Body of pancreas (tissue), 4 donors: ENCODE results near the gene CD46. TPM values are rescaled to one million over a fixed set of nuclear protein-coding genes. Genes with fewer than 3 reads are reported as not detected.
A peak's percentile ranks its signal among the peaks of the same experiment; 100 is the strongest.

Source experiments
- ATAC-seq: fragments of 150-250 bp; one replicate; pipeline ENCODE4 v1.9.1; 2016
- DNase-seq, 4 donors: peaks; one replicate each; pipeline ENCODE4 v3.0.0-alpha.2; 2019
- H3K27ac ChIP-seq, 4 donors: fragments of 200-600 bp; sonication (generic); 1 replicate in 3 of 4; 2 replicates in 1 of 4; pipeline versions ENCODE4 v1.5.1 to v1.6.1; 2016 to 2019; ENCODE audit warnings: mild to moderate bottlenecking in 1 of 4, mixed read lengths in 1 of 4, moderate library complexity in 1 of 4
- H3K27me3 ChIP-seq, 2 donors: fragments of 200-600 bp; sonication (generic); one replicate each; pipeline ENCODE4 v1.6.0; 2016; ENCODE audit warnings: mild to moderate bottlenecking in 1 of 2
- H3K36me3 ChIP-seq, 2 donors: fragments of 200-600 bp; sonication (generic); replicated peaks in 1 of 2; 2 replicates each; pipeline ENCODE4 v1.5.1; 2016; ENCODE audit warnings: low read depth in 2 of 2; ENCODE audit not compliant: insufficient read depth in 1 of 2
- H3K4me1 ChIP-seq: fragments of 200-600 bp; sonication (generic); one replicate; pipeline ENCODE4 v1.6.0; 2016
- H3K4me3 ChIP-seq, 2 donors: fragments of 200-600 bp; sonication (generic); 1 replicate in 1 of 2; 2 replicates in 1 of 2; pipeline ENCODE4 v1.5.1; 2016 to 2019
- H3K9me3 ChIP-seq, 3 donors: fragments of 200-600 bp; sonication (generic); 1 replicate in 2 of 3; 2 replicates in 1 of 3; pipeline ENCODE4 v1.5.1; 2016
- POLR2A ChIP-seq, 3 donors: fragments of 450-650 bp; IDR thresholded peaks; one replicate each; pipeline ENCODE4 v1.6.1; 2016; ENCODE audit warnings: antibody characterized with exemption in 3 of 3, mild to moderate bottlenecking in 2 of 3
- WGBS, 2 donors: methylation state at CpG; one replicate each; pipeline ENCODE4 v1.1.5; 2017; 5-methylcytosine and 5-hydroxymethylcytosine counted together
- intact Hi-C: fragments of 100-400 bp; cut with DNase I; formaldehyde crosslinking; loops from one replicate; pipeline ENCODE4 v1.15.1; 2023
- total RNA-seq, 2 donors: library from RNA; depleted of rRNA; stranded (reverse); fragments of >200 nt; gene quantifications; one replicate each; pipeline ENCODE4 v1.1.0, GENCODE V29; 2016
- TF ChIP-seq, protein P1 (sequence below), 7 experiments: fragments of 450-650 bp in 4 of 7; fragments of 200-600 bp in 3 of 7; sonication (generic) in 3 of 7; IDR thresholded peaks; one replicate each; pipeline ENCODE4 v1.5.1; 2016 to 2019; ENCODE audit warnings: antibody characterized with exemption in 7 of 7

CD46 gene
- total RNA-seq, 2 donors from 2014 or later: 162 to 175 TPM

- Histone ChIP-seq H3K27me3 (no peaks in the 10 kb centered on the region), H3K36me3 (peaks cover 15 to 35% of the 10 kb centered on the region in 2 donors), H3K9me3 (no peaks in the 10 kb centered on the region), H3K4me3 (no peak overlapping the region), H3K4me1 (peaks cover 40% of the 10 kb centered on the region), H3K27ac (peak overlapping the region in 1 of 4 donors; percentile 28)
- no peak for TF ChIP-seq POLR2A (IDR thresholded peaks at IDR 0.05)
- TF ChIP-seq, protein P1, sequence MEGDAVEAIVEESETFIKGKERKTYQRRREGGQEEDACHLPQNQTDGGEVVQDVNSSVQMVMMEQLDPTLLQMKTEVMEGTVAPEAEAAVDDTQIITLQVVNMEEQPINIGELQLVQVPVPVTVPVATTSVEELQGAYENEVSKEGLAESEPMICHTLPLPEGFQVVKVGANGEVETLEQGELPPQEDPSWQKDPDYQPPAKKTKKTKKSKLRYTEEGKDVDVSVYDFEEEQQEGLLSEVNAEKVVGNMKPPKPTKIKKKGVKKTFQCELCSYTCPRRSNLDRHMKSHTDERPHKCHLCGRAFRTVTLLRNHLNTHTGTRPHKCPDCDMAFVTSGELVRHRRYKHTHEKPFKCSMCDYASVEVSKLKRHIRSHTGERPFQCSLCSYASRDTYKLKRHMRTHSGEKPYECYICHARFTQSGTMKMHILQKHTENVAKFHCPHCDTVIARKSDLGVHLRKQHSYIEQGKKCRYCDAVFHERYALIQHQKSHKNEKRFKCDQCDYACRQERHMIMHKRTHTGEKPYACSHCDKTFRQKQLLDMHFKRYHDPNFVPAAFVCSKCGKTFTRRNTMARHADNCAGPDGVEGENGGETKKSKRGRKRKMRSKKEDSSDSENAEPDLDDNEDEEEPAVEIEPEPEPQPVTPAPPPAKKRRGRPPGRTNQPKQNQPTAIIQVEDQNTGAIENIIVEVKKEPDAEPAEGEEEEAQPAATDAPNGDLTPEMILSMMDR (IDR thresholded peaks at IDR 0.05): no peak
- DNase-seq: no peak
- no peak for ATAC-seq
- 79 to 80% methylated on average over 7 to 9 of the region's 9 CpGs for WGBS, 2 donors
- intact Hi-C loops: no loop called here
Measured at GRCh38 chr1:207803678-207804077, 51.8 kb downstream of the CD46 start.

DNA sequence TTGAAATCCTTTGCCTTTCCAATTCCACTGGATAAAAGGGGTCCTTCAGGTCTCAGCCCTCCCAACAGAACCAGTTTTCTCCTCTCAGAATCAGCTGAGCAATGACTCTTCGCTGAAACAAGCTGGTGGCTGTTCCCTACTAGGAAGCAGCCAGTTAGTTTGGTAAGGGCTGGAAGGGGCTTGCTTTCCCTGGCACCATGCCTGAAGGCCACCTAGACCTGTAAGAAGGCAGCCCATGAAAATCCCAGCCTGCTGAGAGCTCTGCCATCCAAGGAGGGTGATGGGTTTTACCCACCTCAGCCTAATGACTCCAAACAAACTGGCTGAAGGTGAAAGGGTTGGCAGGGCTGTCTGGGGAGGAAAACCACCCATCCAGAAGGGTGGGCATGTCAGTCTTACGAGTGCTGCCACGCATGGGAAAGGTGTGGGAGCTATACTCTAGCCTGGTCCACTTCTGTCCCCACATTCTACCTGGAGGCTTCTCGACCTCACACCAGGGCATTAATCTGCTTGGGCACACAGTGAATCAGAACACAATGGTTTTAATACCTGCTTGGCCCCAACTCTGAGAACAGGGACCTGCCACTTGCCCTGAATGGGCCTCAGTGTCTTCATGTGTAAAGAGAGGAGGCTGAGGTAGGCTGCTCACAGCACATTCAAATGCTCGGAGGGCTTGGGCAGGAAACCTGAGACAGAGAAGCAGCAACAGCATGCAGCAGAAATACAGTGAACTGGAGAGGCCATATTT is 53.0 kb downstream of the CD46 start:
- no peak overlapping the region for H3K4me3 ChIP-seq
- TF ChIP-seq, protein P1 (IDR thresholded peaks at IDR 0.05): no peak
- no peak for TF ChIP-seq POLR2A (IDR thresholded peaks at IDR 0.05)
- peaks cover 15 to 42% of the 10 kb centered on the region in 2 donors for H3K36me3 ChIP-seq
- H3K4me1 ChIP-seq: peaks cover 53% of the 10 kb centered on the region
- WGBS, 2 donors: 77 to 80% methylated on average over 5 of the region's 5 CpGs
- H3K9me3 ChIP-seq: no peaks in the 10 kb centered on the region
- DNase-seq (no peak), ATAC-seq (no peak)
- intact Hi-C loops: no loop called here
- H3K27me3 ChIP-seq: no peaks in the 10 kb centered on the region
- H3K27ac ChIP-seq: peak overlapping the region; percentile 26 to 63 (median 46)

DNA sequence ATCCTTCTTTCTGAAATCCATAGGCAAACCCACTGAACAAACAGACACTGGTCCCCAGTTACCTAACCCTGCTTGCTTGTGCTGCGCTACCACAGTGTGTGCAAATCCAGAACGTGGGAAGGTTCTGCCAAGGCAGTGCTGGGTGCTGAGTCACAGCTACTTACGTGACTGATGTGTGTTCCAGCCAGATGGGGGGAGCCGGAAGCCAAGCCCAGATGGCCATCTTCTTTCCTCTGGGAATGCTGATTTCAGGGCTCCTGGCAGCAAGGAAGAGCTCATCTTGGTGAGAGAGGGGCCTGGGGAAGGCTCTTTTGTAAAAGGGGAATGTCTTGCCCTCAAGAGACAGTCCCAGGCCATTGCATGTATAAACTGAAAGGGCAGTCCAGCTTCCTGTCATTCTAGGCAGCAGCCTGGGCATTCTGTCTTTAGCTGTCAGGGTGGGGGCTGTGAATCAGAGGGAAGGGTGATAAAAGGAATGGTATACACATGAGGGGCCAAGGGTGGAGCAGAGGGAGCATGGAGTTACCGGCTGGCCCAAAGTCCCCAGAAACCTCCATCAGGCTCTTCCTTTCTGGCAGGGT is 54.1 kb downstream of the CD46 start:
- DNase-seq (peak; percentile 74 to 91 (median 84)), ATAC-seq (peak; percentile 78)
- Histone ChIP-seq H3K9me3 (no peaks in the 10 kb centered on the region), H3K4me3 (no peak overlapping the region), H3K4me1 (peaks cover 63% of the 10 kb centered on the region), H3K36me3 (peaks cover 15 to 50% of the 10 kb centered on the region in 2 donors), H3K27ac (peak overlapping the region; percentile 33 to 63 (median 49)), H3K27me3 (no peaks in the 10 kb centered on the region)
- intact Hi-C loops: no loop called here
- no peak for TF ChIP-seq POLR2A (IDR thresholded peaks at IDR 0.05)
- TF ChIP-seq, protein P1 (IDR thresholded peaks at IDR 0.05): no peak
- WGBS, 2 donors: 41 to 53% methylated on average over 5 of the region's 5 CpGs

GRCh38 chr1:207806531-207807325 is 54.9 kb downstream of the CD46 start:
- H3K36me3 ChIP-seq: peaks cover 15 to 50% of the 10 kb centered on the region in 2 donors
- H3K9me3 ChIP-seq: no peaks in the 10 kb centered on the region
- intact Hi-C loops: no loop called here
- WGBS, 2 donors: 73 to 84% methylated on average over 10 to 11 of the region's 11 CpGs
- H3K4me3 ChIP-seq: no peak overlapping the region
- DNase-seq (no peak), ATAC-seq (no peak)
- H3K27ac ChIP-seq: peak overlapping the region; percentile 33 to 63 (median 49)
- H3K27me3 ChIP-seq: no peaks in the 10 kb centered on the region
- peaks cover 64% of the 10 kb centered on the region for H3K4me1 ChIP-seq
- TF ChIP-seq POLR2A (IDR thresholded peaks at IDR 0.05): no peak
- TF ChIP-seq, protein P1 (IDR thresholded peaks at IDR 0.05): no peak
